GM12878 (cell line): ENCODE measurements around the gene NEK10. TPM values are rescaled to one million over a fixed set of nuclear protein-coding genes. Genes with fewer than 3 reads are reported as not detected.

Experiments used
- ATAC-seq: fragments of 200-7000 bp; cut with Tn5 transposase; 3 replicates; pipeline ENCODE4 v1.9.1; 2020; ENCODE audit warnings: mild to moderate bottlenecking, moderate library complexity
- BruUV-seq: library from RNA; stranded (reverse); fragments of 400-500 nt; replicated peaks from 2 replicates; lab custom pipeline; 2021; lab: Mats Ljungman, UMichigan
- CTCF ChIA-PET: fragments of 300-600 bp; sonication (Branson Sonifier 250); formaldehyde crosslinking; extraction: SDS; loops from one replicate; lab custom pipeline; 2021; ENCODE audit warnings: inconsistent platforms; lab: Yijun Ruan, JAX
- POLR2A ChIA-PET: fragments of 350-600 bp; formaldehyde crosslinking; extraction: SDS; loops from one replicate; lab custom pipeline; 2021; ENCODE audit warnings: inconsistent platforms; lab: Charles Lee
- RAD21 ChIA-PET: fragments of 300-600 bp; sonication (Branson Sonifier 250); formaldehyde crosslinking; loops from one replicate; lab custom pipeline; 2023; ENCODE audit warnings: antibody characterized with exemption; ENCODE audit not compliant: unreplicated experiment; lab: Charles Lee
- SMC1A ChIA-PET: fragments of 300-600 bp; sonication (Branson Sonifier 250); formaldehyde crosslinking; loops from one replicate; lab custom pipeline; 2023; ENCODE audit not compliant: unreplicated experiment, uncharacterized antibody; lab: Charles Lee
- DNase-seq: peaks from one replicate; pipeline ENCODE4 v3.0.0-alpha.2; 2011; ENCODE audit warnings: low read depth, low spot score
- FAIRE-seq: peaks from 3 replicates; lab custom pipeline; 2011; peaks lifted over from hg19 to GRCh38; lab: Jason Lieb, UNC
- H2AFZ ChIP-seq: 2 replicates; pipeline ENCODE4 v1.6.0; 2011; ENCODE audit warnings: low read depth, low read length, control low read depth; ENCODE audit not compliant: control insufficient read depth
- H3K27ac ChIP-seq: 2 replicates; pipeline ENCODE4 v1.5.1; 2011; ENCODE audit warnings: control low read depth; ENCODE audit not compliant: control insufficient read depth, insufficient read depth
- H3K27me3 ChIP-seq, 2 experiments: replicated peaks in 1 of 2; 2 replicates each; pipeline versions ENCODE4 v1.6.0 to v1.6.1; 2011; ENCODE audit warnings: low read length in 1 of 2; ENCODE audit not compliant: control insufficient read depth in 2 of 2, insufficient read depth in 2 of 2
- H3K36me3 ChIP-seq, 2 experiments: 2 replicates each; pipeline ENCODE4 v1.5.1; 2011; ENCODE audit warnings: low read length in 1 of 2; ENCODE audit not compliant: control insufficient read depth in 2 of 2, insufficient read depth in 2 of 2
- H3K4me1 ChIP-seq: 2 replicates; pipeline ENCODE4 v1.6.1; 2011; ENCODE audit warnings: mild to moderate bottlenecking, low read length, moderate library complexity, mixed read lengths; ENCODE audit not compliant: control insufficient read depth, insufficient read depth
- H3K4me2 ChIP-seq: 2 replicates; pipeline ENCODE4 v1.6.0; 2011; ENCODE audit warnings: control low read depth; ENCODE audit not compliant: control insufficient read depth, insufficient read depth
- H3K4me3 ChIP-seq: fragments of 200-600 bp; sonication (generic); 2 replicates; pipeline ENCODE4 v1.5.1; 2016
- H3K79me2 ChIP-seq: 2 replicates; pipeline ENCODE4 v1.6.0; 2011; ENCODE audit warnings: low read length; ENCODE audit not compliant: control insufficient read depth, insufficient read depth
- H3K9ac ChIP-seq: 2 replicates; pipeline ENCODE4 v1.8.0; 2011; ENCODE audit warnings: low read length, control low read depth, mixed read lengths; ENCODE audit not compliant: control insufficient read depth, insufficient read depth
- H3K9me3 ChIP-seq: replicated peaks from 3 replicates; pipeline ENCODE4 v1.5.1; 2011; ENCODE audit warnings: mild to moderate bottlenecking, low read length; ENCODE audit not compliant: control insufficient read depth, insufficient read depth
- H4K20me1 ChIP-seq: 2 replicates; pipeline ENCODE4 v1.6.0; 2011; ENCODE audit not compliant: control insufficient read depth, insufficient read depth
- ASH2L ChIP-seq: fragments of 300-600, 200-600 bp; sonication (generic); IDR thresholded peaks from 2 replicates; pipeline ENCODE4 v1.6.1; 2017; ENCODE audit warnings: low read depth, mild to moderate bottlenecking, borderline replicate concordance
- BRCA1 ChIP-seq: IDR thresholded peaks from 2 replicates; pipeline ENCODE4 v1.6.1; 2011; ENCODE audit warnings: low read depth, low read length, improper control_type of control experiment
- CREM ChIP-seq: IDR thresholded peaks from 2 replicates; pipeline ENCODE4 v1.6.1; 2014; ENCODE audit warnings: antibody characterized with exemption, low read depth
- E2F4 ChIP-seq: IDR thresholded peaks from 2 replicates; pipeline ENCODE4 v1.6.1; 2012; ENCODE audit warnings: low read depth, low read length, improper control_type of control experiment
- EGR1 ChIP-seq, 2 experiments: IDR thresholded peaks; 1 replicate in 1 of 2; 2 replicates in 1 of 2; pipeline ENCODE4 v1.6.1; 2011 to 2012; ENCODE audit warnings: low read depth in 2 of 2, low read length in 2 of 2, borderline replicate concordance in 1 of 2, mild to moderate bottlenecking in 1 of 2, moderate library complexity in 1 of 2
- GABPA ChIP-seq: IDR thresholded peaks from 2 replicates; pipeline ENCODE4 v1.6.1; 2014; ENCODE audit warnings: antibody characterized with exemption, low read depth, mild to moderate bottlenecking, inconsistent platforms
- GATAD2B ChIP-seq: fragments of 450-650 bp; conservative IDR thresholded peaks from 2 replicates; pipeline ENCODE4 v1.6.1; 2017; ENCODE audit warnings: low read depth, mild to moderate bottlenecking, moderate library complexity
- HDAC2 ChIP-seq: fragments of 200-600 bp; sonication (generic); IDR thresholded peaks from 2 replicates; pipeline ENCODE4 v1.6.1; 2017
- IRF4 ChIP-seq: IDR thresholded peaks from 2 replicates; pipeline ENCODE4 v1.6.1; 2011; ENCODE audit warnings: low read depth, low read length
- LARP7 ChIP-seq: fragments of 450-650 bp; IDR thresholded peaks from 2 replicates; pipeline ENCODE4 v1.6.1; 2017; ENCODE audit warnings: mild to moderate bottlenecking
- NKRF ChIP-seq: fragments of 450-650 bp; conservative IDR thresholded peaks from 2 replicates; pipeline ENCODE4 v1.6.1; 2017; ENCODE audit warnings: mild to moderate bottlenecking, moderate library complexity
- NR2C1 ChIP-seq: fragments of 450-650 bp; IDR thresholded peaks from 2 replicates; pipeline ENCODE4 v1.6.1; 2017; ENCODE audit warnings: antibody characterized with exemption, mild to moderate bottlenecking, moderate library complexity
- POLR2A ChIP-seq: IDR thresholded peaks from 2 replicates; pipeline ENCODE4 v1.6.1; 2011; ENCODE audit warnings: low read depth, mild to moderate bottlenecking, low read length
- POLR2AphosphoS2 ChIP-seq: IDR thresholded peaks from 2 replicates; pipeline ENCODE4 v1.6.1; 2011; ENCODE audit warnings: low read depth, mild to moderate bottlenecking, low read length, improper control_type of control experiment, moderate library complexity
- SMAD5 ChIP-seq: IDR thresholded peaks from 2 replicates; pipeline ENCODE4 v1.6.1; 2016; ENCODE audit warnings: antibody characterized with exemption, low read depth
- SPI1 ChIP-seq: IDR thresholded peaks from 2 replicates; pipeline ENCODE4 v1.6.1; 2011; ENCODE audit warnings: low read depth, mild to moderate bottlenecking, low read length, moderate library complexity, borderline replicate concordance; ENCODE audit not compliant: insufficient read depth
- SUZ12 ChIP-seq: fragments of 200-600 bp; sonication (generic); IDR thresholded peaks from one replicate; pipeline ENCODE4 v1.6.1; 2018; ENCODE audit warnings: antibody characterized with exemption, mild to moderate bottlenecking; ENCODE audit not compliant: unreplicated experiment
- TARDBP ChIP-seq: IDR thresholded peaks from 2 replicates; pipeline ENCODE4 v1.6.1; 2016; ENCODE audit warnings: borderline replicate concordance
- ZNF217 ChIP-seq: fragments of 450-650 bp; IDR thresholded peaks from 2 replicates; pipeline ENCODE4 v1.6.1; 2017; ENCODE audit warnings: antibody characterized with exemption, mild to moderate bottlenecking
- WGBS: methylation state at CpG from one replicate; pipeline ENCODE4 v1.1.6; 2016; ENCODE audit warnings: low lambda C conversion rate; ENCODE audit not compliant: insufficient replicate concordance, insufficient coverage; ENCODE audit errors: missing lambda C conversion rate; 5-methylcytosine and 5-hydroxymethylcytosine counted together
- in situ Hi-C: fragments of 300-500 bp; cut with MboI; formaldehyde crosslinking; loops from 9 replicates; pipeline ENCODE4 v1.14.3; 2018; ENCODE audit warnings: mixed read lengths
- intact Hi-C: fragments of 100-400 bp; cut with micrococcal nuclease; formaldehyde crosslinking; loops from one replicate; pipeline ENCODE4 v1.14.2; 2022; ENCODE audit not compliant: unreplicated experiment
- polyA plus RNA-seq, 11 experiments: library from polyadenylated mRNA; depleted of rRNA in 4 of 11; unstranded in 6 of 11; stranded (reverse) in 5 of 11; fragments of >200 nt; fragmentation: Nextera tagmentation in 4 of 11; fragmentation: Illumina TruSeq in 1 of 11; extraction: Ambion mirVana in 4 of 11; extraction: Trizol in 1 of 11; gene quantifications; 1 replicate in 1 of 11; 2 replicates in 10 of 11; pipeline versions ENCODE4 v1.2.1 to v1.2.3, GENCODE V29; 2011 to 2016; ENCODE audit warnings: inconsistent platforms in 2 of 11, missing spikeins in 2 of 11, low read depth in 1 of 11
- total RNA-seq, 4 experiments: library from RNA; depleted of rRNA in 3 of 4; stranded (reverse); fragments of >200 nt in 3 of 4; fragmentation: Illumina TruSeq in 1 of 4; extraction: Trizol in 1 of 4; gene quantifications; 2 replicates each; pipeline versions ENCODE4 v1.2.1 to v1.2.3, GENCODE V29; 2013 to 2021
- TF ChIP-seq, protein P1 (sequence below): IDR thresholded peaks from 2 replicates; pipeline ENCODE4 v1.6.1; 2011; ENCODE audit warnings: borderline replicate concordance, low read depth, mild to moderate bottlenecking, moderate library complexity, low read length; ENCODE audit not compliant: insufficient read depth, poor library complexity, severe bottlenecking

NEK10 gene
- total and polyA plus RNA-seq, 10 of the 15 experiments (the other 5 are each of a cell fraction or from before 2014, with no cell fraction given): 0.06 to 0.40 (median 0.16) TPM; not detected in 2

- Histone ChIP-seq H3K27ac (no peak overlapping the region), H3K9ac (no peak overlapping the region), H2AFZ (no peak overlapping the region), H3K4me3 (no peak overlapping the region), H3K4me1 (no peaks in the 10 kb centered on the region), H3K9me3 (no peaks in the 10 kb centered on the region), H3K4me2 (no peak overlapping the region), H3K27me3 (no peaks in the 10 kb centered on the region), H3K36me3 (no peaks in the 10 kb centered on the region), H4K20me1 (no peaks in the 10 kb centered on the region), H3K79me2 (no peaks in the 10 kb centered on the region)
- RAD21 ChIA-PET: no interaction called here
- in situ Hi-C loops: no loop called here
- BruUV-seq: no TSS peak
- POLR2A ChIA-PET: no interaction called here
- 27% methylated on average over 2 of the region's 2 CpGs for whole genome bisulfite sequencing
- DNase-seq: no peak
- SMC1A ChIA-PET: no interaction called here
- ATAC-seq: no peak
- FAIRE-seq: no peak
- TF ChIP-seq GATAD2B: no peak
- no peak for TF ChIP-seq SUZ12
- no peak for TF ChIP-seq GABPA
- TF ChIP-seq HDAC2: no peak
- no peak for TF ChIP-seq NKRF
- TF ChIP-seq EGR1 (IDR thresholded peaks at IDR 0.05; ENCODE audit: borderline replicate concordance in 1 of 2, low read depth in 2 of 2, low read length in 2 of 2): no peak
- TF ChIP-seq E2F4: no peak
- no peak for TF ChIP-seq POLR2AphosphoS2
- no peak for TF ChIP-seq POLR2A
- no peak for TF ChIP-seq ASH2L
- no peak for TF ChIP-seq ZNF217
- no peak for TF ChIP-seq IRF4
- no peak for TF ChIP-seq BRCA1
- TF ChIP-seq SPI1: no peak
- no peak for TF ChIP-seq TARDBP
- TF ChIP-seq, protein P1, sequence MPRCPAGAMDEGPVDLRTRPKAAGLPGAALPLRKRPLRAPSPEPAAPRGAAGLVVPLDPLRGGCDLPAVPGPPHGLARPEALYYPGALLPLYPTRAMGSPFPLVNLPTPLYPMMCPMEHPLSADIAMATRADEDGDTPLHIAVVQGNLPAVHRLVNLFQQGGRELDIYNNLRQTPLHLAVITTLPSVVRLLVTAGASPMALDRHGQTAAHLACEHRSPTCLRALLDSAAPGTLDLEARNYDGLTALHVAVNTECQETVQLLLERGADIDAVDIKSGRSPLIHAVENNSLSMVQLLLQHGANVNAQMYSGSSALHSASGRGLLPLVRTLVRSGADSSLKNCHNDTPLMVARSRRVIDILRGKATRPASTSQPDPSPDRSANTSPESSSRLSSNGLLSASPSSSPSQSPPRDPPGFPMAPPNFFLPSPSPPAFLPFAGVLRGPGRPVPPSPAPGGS: no peak
- TF ChIP-seq NR2C1: no peak
- no peak for TF ChIP-seq SMAD5
- no peak for TF ChIP-seq LARP7
- no peak for TF ChIP-seq CREM
- intact Hi-C loops: no loop called here
- CTCF ChIA-PET: interaction anchor here (1.2 kb wide), 1 partner anchor 9 kb away, joined by 3 read pairs; no protein-coding TSS in a partner anchor
These were observed 208.3 kb downstream of the NEK10 start for GRCh38 chr3:27160779-27161287.
